Fibroblast of skin of scalp (primary cell): Measurements from ENCODE around the gene MYO1D.

Source experiments
- DNase-seq: peaks from one replicate; pipeline ENCODE4 v3.0.0-alpha.2; 2013

MYO1D gene

GRCh38 chr17:32814836-32815235 is 62.1 kb downstream of the MYO1D start:
- peak; percentile 38 for DNase-seq

DNA sequence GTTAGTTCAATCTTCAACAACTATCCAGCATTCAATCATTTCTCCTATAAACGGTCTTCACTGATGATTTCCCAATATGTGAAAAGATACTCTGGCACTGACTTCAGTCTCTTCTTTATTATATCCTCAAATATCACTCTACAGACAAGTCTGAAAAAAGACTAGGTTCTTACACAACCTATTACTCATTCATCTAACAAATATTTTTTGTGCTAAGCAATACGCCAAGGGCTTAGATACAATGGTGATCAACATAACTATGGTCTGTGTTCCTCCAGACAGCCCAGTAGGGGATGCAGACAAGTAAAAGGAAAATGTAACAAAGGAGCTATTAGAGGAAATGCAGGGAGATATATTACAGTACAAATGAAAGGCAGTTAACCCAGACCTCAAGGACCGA is 63.9 kb downstream of the MYO1D start:
- DNase-seq = peak; percentile 82

- DNase-seq = no peak
These were observed 66.2 kb downstream of the MYO1D start for GRCh38 chr17:32810690-32811089.

DNA sequence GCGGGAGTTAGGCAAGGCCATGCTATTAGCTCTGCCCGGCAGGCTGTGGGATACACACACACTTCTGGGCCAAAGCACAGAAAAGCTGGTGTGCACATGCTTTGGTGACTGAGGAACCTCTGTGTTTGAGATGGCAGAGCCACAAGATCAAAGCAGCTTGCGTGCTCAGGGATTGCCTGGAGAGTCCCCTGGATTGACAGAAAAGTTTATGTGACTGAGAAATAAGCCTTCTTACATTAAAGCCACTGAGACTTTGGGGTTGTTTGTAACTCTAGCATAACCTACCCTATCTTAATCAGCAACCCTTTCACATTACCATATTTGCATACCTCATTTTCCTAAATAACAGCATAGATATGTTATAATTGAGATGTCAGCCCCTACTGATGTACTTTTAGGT is 69.3 kb downstream of the MYO1D start:
- DNase-seq = no peak

DNA sequence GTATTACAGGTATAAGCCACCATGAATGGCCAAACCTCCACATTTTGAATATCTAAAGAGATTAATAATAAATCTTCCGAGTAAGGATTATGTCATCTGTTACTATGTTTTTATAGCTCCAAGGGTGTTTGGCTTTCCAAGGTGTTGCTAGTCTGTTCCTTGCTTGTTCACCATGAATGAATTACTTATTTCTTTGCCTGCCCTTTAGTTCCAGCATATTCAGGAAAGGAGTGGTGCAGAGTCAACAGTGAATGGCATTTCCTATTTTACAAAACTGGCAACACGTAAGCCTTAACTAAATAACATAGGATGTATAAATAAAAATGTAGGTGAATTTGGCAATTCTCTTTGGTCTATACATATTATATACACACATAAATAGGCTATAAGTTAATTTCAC is 70.3 kb downstream of the MYO1D start:
- DNase-seq = no peak

- DNase-seq = peak; percentile 48
These were observed 71.6 kb downstream of the MYO1D start for GRCh38 chr17:32805029-32805976.

GRCh38 chr17:32803544-32803943 is 73.4 kb downstream of the MYO1D start:
- DNase-seq = peak; percentile 33

DNA sequence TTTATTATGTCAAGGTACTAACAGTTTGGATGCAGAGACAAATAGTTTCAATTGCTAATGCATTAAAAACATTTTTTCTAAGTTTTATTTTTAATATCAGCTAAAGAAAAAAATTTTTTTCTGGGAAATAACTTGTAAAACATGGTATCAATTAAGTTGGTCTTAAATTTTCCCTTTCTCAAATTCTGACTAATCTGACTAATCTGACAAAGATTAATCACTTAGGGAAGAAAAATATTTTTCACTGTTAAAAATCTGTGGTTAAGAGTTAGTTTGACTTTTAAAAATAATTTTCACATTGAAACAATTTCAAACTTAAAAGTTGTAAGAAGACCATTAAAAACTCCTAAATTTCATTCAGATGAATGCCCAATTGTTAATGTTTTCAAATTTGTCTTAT is 74.6 kb downstream of the MYO1D start:
- peak; percentile 50 for DNase-seq

DNA sequence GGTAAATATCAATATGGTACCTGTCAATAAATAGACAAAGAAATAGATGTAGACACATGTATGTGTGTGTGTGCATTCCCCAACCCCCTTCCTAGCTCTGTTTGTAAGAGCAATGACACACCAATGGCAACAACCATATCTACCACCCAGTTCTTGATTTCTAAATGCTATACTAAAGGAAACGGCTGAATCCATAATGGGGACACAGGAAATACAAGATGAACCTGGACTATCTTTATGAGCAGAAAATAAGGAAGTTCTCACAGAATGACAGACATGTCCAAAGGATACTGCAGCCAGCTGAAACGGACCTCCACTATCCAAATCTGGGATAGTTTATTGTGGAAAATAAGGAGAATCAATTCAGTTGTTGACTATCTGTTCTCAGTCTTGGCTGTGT is 75.3 kb downstream of the MYO1D start:
- no peak for DNase-seq

- DNase-seq = no peak
These were observed 75.7 kb downstream of the MYO1D start for GRCh38 chr17:32801193-32801592.

- peak; percentile 32 for DNase-seq
These were observed 78.0 kb downstream of the MYO1D start for GRCh38 chr17:32798938-32799337.

DNA sequence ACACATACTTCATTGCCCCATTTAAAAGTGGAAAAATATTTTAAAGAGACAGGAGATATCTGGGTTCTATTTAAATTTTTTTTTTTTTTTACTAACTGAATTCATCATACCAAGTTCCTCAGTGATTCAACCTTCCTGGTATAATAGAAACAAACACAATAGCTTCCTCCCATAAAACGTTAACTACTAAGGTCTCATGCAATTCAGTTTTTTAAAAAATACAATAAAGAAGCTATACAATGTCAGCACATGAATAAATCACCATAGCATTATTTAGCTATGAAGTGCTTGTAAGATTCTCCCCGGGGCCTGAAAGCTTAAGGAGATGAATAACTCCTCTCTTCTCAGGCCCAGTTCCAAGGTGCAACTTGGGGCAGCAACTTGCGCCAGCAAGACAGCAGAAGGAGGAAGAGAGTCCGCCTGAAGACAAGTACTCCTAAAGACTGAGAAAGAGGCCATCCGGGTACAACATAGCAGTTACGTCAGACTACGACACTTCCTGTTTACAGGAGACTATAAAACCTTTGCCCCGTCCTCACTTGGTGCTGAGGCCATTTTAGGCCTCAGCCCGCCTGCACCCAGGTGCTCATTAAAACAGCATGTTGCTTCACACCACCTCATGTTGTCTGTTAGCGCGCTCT is 81.5 kb downstream of the MYO1D start:
- no peak for DNase-seq

GRCh38 chr17:32794533-32795246 is 82.2 kb downstream of the MYO1D start:
- DNase-seq = no peak

- no peak for DNase-seq
These were observed 83.1 kb downstream of the MYO1D start for GRCh38 chr17:32793841-32794240.

- no peak for DNase-seq
These were observed 84.7 kb downstream of the MYO1D start for GRCh38 chr17:32792207-32792606.

- DNase-seq = no peak
These were observed 90.8 kb downstream of the MYO1D start for GRCh38 chr17:32786169-32786568.

- DNase-seq = no peak
These were observed 92.8 kb downstream of the MYO1D start for GRCh38 chr17:32784113-32784512.

DNA sequence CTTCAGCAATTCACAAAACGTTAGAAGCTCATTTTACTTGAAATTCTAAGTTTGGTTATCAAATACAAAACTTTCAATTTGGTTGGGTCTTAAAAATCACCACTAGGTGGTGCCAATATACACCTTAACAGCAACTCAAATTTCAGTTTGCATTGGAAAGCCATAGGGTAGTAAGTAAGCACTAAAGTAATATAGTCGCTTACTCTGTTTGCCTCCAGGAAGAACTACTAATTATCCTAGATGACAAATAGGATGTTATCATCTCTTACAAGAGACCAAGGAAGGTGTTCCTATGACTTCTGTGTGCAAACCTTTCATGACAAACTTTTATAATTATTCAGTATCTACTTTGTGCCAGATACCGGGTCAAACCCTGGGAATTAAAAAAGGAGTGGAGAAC is 93.3 kb downstream of the MYO1D start:
- peak; percentile 67 for DNase-seq

DNA sequence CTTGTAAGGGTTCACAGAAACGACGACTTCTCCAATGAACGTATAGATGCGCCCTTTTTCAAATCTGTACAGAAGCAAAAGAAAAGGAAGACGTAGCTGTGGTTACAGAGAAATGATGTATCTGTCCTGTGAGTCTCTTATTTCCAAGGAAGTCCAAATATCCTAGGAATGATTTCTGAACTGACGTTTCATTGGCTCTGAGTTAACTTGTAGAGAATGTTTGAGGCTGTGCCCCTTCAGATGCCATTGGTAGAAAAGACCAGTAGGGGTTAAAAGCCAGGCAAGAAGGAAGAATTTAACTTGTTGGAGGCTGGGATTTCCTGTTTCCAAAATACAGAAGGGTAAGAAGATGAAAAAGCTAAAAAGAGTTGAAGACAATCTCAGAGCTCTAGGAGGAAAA is 96.2 kb downstream of the MYO1D start:
- peak; percentile 59 for DNase-seq

DNA sequence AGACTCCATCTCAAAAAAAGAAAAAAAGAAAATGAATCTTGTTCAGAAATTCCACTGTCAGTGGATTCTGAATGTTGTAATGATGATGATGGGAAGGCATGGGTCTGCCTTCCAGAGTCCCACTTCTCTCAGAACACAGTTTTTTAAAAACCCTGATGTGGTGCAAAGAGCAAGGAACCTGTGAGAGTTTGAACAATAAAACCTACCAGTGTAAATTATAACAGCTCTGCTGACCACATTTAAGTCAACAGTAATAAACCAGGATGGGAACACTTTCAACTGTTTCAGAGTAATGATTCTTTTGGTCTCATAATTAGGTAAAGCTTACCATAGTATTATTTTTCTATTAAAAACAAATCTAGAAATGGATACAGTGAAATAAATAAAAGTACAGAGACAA is 99.0 kb downstream of the MYO1D start:
- no peak for DNase-seq

DNA sequence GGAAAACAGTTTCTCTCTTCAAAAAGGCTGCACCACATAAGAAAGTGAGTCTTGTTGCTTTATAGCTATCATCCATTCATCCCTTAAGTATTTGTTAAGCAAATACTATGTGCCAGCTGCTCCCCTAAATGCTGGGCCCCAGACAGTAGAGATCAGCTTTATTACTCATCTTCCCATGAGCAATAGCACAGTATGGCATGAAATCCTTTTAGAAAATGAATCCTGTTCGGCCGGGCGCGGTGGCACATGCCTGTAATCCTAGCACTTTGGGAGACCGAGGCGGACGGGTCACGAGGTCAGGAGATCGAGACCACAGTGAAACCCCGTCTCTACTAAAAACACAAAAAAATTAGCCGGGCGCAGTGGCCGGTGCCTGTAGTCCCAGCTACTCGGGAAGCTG is 99.5 kb downstream of the MYO1D start:
- peak; percentile 46 for DNase-seq

DNA sequence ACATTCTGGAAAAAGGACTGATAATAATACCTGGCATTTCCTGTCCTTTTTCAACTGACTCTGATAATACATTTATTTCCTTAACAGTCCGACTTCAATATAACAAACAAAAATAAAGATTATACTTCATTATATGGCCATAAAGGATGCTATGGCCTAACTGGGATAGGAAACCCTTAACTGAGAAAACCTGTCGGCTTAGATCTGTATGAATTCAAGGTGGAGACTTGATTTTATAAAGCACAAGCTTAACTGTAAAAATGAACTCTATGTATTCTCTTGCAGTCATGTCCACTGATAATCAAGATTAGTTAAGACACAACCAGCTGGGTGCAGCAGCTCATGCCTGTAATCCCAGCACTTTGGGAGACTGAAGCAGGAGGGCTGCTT is 102.2 kb downstream of the MYO1D start:
- no peak for DNase-seq
